CD14-positive monocyte (primary cell): Measurements from ENCODE around the gene GRIN2A. TPM values are rescaled to one million over a fixed set of nuclear protein-coding genes. Genes with fewer than 3 reads are reported as not detected.

Experiments used
- DNase-seq, 3 donors: peaks; one replicate each; pipeline ENCODE4 v3.0.0-alpha.2; 2011 to 2022
- H2AFZ ChIP-seq: 2 replicates; pipeline ENCODE4 v1.6.0; 2012; ENCODE audit warnings: mild to moderate bottlenecking, low read depth, low read length, inconsistent platforms; ENCODE audit not compliant: insufficient read depth, poor library complexity, severe bottlenecking
- H3K27ac ChIP-seq, 2 donors: 1 replicate in 1 of 2; 2 replicates in 1 of 2; pipeline ENCODE4 v1.5.1; 2012 to 2013; ENCODE audit warnings: low read length in 2 of 2, control low read depth in 1 of 2, inconsistent platforms in 1 of 2, low read depth in 1 of 2, mild to moderate bottlenecking in 1 of 2
- H3K27me3 ChIP-seq, 2 donors: one replicate each; pipeline versions ENCODE4 v1.6.0 to v1.6.1; 2011 to 2013; ENCODE audit warnings: low read length in 2 of 2; ENCODE audit not compliant: control insufficient read depth in 2 of 2, insufficient read depth in 2 of 2
- H3K36me3 ChIP-seq, 2 donors: replicated peaks in 1 of 2; 1 replicate in 1 of 2; 2 replicates in 1 of 2; pipeline versions ENCODE4 v1.5.1 to v1.6.1; 2012 to 2013; ENCODE audit warnings: low read length in 2 of 2, control low read depth in 1 of 2, inconsistent platforms in 1 of 2, mild to moderate bottlenecking in 1 of 2; ENCODE audit not compliant: insufficient read depth in 2 of 2, control insufficient read depth in 1 of 2
- H3K4me1 ChIP-seq, 2 donors: 1 replicate in 1 of 2; 2 replicates in 1 of 2; pipeline versions ENCODE4 v1.5.1 to v1.6.1; 2012 to 2013; ENCODE audit warnings: low read length in 2 of 2, control low read depth in 1 of 2, inconsistent platforms in 1 of 2, mild to moderate bottlenecking in 1 of 2, moderate library complexity in 1 of 2; ENCODE audit not compliant: insufficient read depth in 2 of 2, control insufficient read depth in 1 of 2
- H3K4me2 ChIP-seq: replicated peaks from 2 replicates; pipeline ENCODE3; 2012; ENCODE audit warnings: low read length, moderate library complexity, mild to moderate bottlenecking; ENCODE audit not compliant: poor library complexity, severe bottlenecking; ENCODE audit errors: extremely low read depth
- H3K4me3 ChIP-seq, 3 experiments: fragments of 200-600 bp in 1 of 3; sonication (generic) in 1 of 3; replicated peaks in 1 of 3; 1 replicate in 2 of 3; 2 replicates in 1 of 3; pipeline ENCODE4 v1.5.1; 2011 to 2013; ENCODE audit warnings: low read length in 3 of 3, mild to moderate bottlenecking in 3 of 3, control low read depth in 2 of 3, low read depth in 2 of 3, inconsistent platforms in 1 of 3, moderate library complexity in 1 of 3
- H3K79me2 ChIP-seq: 2 replicates; pipeline ENCODE4 v1.6.0; 2012; ENCODE audit warnings: mild to moderate bottlenecking, control low read depth, inconsistent platforms, low read length, moderate library complexity; ENCODE audit not compliant: insufficient read depth
- H3K9ac ChIP-seq: 2 replicates; pipeline ENCODE4 v1.6.0; 2017; ENCODE audit warnings: low read length, mild to moderate bottlenecking; ENCODE audit not compliant: insufficient read depth, poor library complexity, severe bottlenecking
- H3K9me3 ChIP-seq, 2 donors: replicated peaks in 1 of 2; 1 replicate in 1 of 2; 2 replicates in 1 of 2; pipeline versions ENCODE4 v1.5.1 to v1.6.1; 2012 to 2013; ENCODE audit warnings: low read length in 2 of 2, control low read depth in 1 of 2; ENCODE audit not compliant: control insufficient read depth in 1 of 2, insufficient read depth in 1 of 2
- H4K20me1 ChIP-seq: 2 replicates; pipeline ENCODE4 v1.6.0; 2012; ENCODE audit warnings: mild to moderate bottlenecking, low read length, control low read depth, moderate library complexity; ENCODE audit not compliant: insufficient read depth
- H3K27ac Mint-ChIP-seq, 7 donors: one replicate each; pipeline ENCODE4 v1.8.0; 2020; ENCODE audit warnings: mild to moderate bottlenecking in 7 of 7, mixed read lengths in 7 of 7, moderate library complexity in 6 of 7, inconsistent platforms in 2 of 7
- H3K27me3 Mint-ChIP-seq, 3 donors: one replicate each; pipeline ENCODE4 v1.8.0; 2021 to 2022; ENCODE audit warnings: low read depth in 3 of 3, mild to moderate bottlenecking in 3 of 3, mixed read lengths in 3 of 3, moderate library complexity in 3 of 3, inconsistent platforms in 1 of 3
- H3K36me3 Mint-ChIP-seq, 2 donors: one replicate each; pipeline ENCODE4 v1.8.0; 2020; ENCODE audit warnings: mixed read lengths in 2 of 2, inconsistent platforms in 1 of 2, mild to moderate bottlenecking in 1 of 2
- H3K4me1 Mint-ChIP-seq: one replicate; pipeline ENCODE4 v1.8.0; 2020; ENCODE audit warnings: mild to moderate bottlenecking, mixed read lengths
- H3K4me3 Mint-ChIP-seq, 2 donors: one replicate each; pipeline ENCODE4 v1.8.0; 2020; ENCODE audit warnings: mild to moderate bottlenecking in 2 of 2, mixed read lengths in 2 of 2, moderate library complexity in 1 of 2
- H3K9me3 Mint-ChIP-seq, 7 donors: one replicate each; pipeline ENCODE4 v1.8.0; 2020 to 2022; ENCODE audit warnings: mixed read lengths in 7 of 7, mild to moderate bottlenecking in 6 of 7, moderate library complexity in 6 of 7, inconsistent platforms in 2 of 7
- WGBS: methylation state at CpG from one replicate; pipeline ENCODE4 v1.1.5; 2013; ENCODE audit warnings: missing lambda C conversion rate; ENCODE audit not compliant: insufficient coverage; 5-methylcytosine and 5-hydroxymethylcytosine counted together
- intact Hi-C, 2 donors: fragments of 100-400 bp; cut with micrococcal nuclease; formaldehyde crosslinking; loops; one replicate each; pipeline versions ENCODE4 v1.15.0 to v1.15.1; 2023
- polyA plus RNA-seq, 3 donors: library from polyadenylated mRNA; depleted of rRNA in 1 of 3; unstranded in 2 of 3; stranded (reverse) in 1 of 3; fragments of 300-500 nt in 2 of 3; fragments of >200 nt in 1 of 3; fragmentation: Illumina TruSeq in 2 of 3; gene quantifications; 1 replicate in 2 of 3; 2 replicates in 1 of 3; pipeline ENCODE4 v1.2.3, GENCODE V29; 2012 to 2021
- TF ChIP-seq, protein P1 (sequence below): fragments of 200-600 bp; IDR thresholded peaks from one replicate; pipeline ENCODE4 v1.8.0; 2022; ENCODE audit warnings: antibody characterized with exemption, mild to moderate bottlenecking

GRIN2A gene
- polyA plus RNA-seq, 3 donors, result not detected

DNA sequence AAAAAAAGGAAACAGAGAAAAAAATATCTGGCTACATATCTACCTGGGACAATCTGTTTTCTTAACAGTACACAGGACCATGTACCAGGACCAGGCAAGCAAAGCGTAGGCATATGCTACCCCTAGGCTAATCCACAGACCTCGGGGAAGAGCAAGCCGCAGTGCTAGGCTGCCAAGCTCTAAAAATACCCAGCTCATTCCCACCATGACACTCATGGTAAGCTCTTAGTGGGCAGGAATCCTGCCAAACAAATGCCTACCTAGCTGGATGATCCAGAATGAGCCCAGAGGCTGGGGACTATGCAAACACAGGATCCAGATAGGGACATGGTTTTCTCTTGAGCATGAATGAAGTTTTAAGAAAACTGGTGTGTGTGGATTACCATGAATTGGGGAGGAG, 95.6 kb downstream of the GRIN2A start:
- Histone ChIP-seq H3K27me3 (no peaks in the 10 kb centered on the region), H2AFZ (no peak overlapping the region), H4K20me1 (no peaks in the 10 kb centered on the region), H3K4me3 (no peak overlapping the region), H3K36me3 (no peaks in the 10 kb centered on the region), H3K27ac (no peak overlapping the region), H3K4me1 (no peaks in the 10 kb centered on the region), H3K9me3 (no peaks in the 10 kb centered on the region), H3K4me2 (no peak overlapping the region), H3K9ac (no peak overlapping the region), H3K79me2 (no peaks in the 10 kb centered on the region)
- peaks cover 0 to 1% (median 0%) of the 10 kb centered on the region in 3 donors for H3K27me3 Mint-ChIP-seq
- WGBS, result 100% methylated on average over 1 of the region's 3 CpGs
- H3K27ac Mint-ChIP-seq, result no peak overlapping the region
- H3K36me3 Mint-ChIP-seq, result no peaks in the 10 kb centered on the region
- no peak for DNase-seq
- H3K4me3 Mint-ChIP-seq, result no peak overlapping the region
- no peaks in the 10 kb centered on the region for H3K4me1 Mint-ChIP-seq
- intact Hi-C loops, result no loop called here
- H3K9me3 Mint-ChIP-seq, result peaks cover 0 to 4% (median 0%) of the 10 kb centered on the region in 7 donors
- TF ChIP-seq, protein P1, sequence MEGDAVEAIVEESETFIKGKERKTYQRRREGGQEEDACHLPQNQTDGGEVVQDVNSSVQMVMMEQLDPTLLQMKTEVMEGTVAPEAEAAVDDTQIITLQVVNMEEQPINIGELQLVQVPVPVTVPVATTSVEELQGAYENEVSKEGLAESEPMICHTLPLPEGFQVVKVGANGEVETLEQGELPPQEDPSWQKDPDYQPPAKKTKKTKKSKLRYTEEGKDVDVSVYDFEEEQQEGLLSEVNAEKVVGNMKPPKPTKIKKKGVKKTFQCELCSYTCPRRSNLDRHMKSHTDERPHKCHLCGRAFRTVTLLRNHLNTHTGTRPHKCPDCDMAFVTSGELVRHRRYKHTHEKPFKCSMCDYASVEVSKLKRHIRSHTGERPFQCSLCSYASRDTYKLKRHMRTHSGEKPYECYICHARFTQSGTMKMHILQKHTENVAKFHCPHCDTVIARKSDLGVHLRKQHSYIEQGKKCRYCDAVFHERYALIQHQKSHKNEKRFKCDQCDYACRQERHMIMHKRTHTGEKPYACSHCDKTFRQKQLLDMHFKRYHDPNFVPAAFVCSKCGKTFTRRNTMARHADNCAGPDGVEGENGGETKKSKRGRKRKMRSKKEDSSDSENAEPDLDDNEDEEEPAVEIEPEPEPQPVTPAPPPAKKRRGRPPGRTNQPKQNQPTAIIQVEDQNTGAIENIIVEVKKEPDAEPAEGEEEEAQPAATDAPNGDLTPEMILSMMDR, result no peak

GRCh38 chr16:10085078-10085798, 97.0 kb downstream of the GRIN2A start:
- Mint-ChIP-seq H3K27ac (no peak overlapping the region), H3K36me3 (no peaks in the 10 kb centered on the region), H3K27me3 (peaks cover 0 to 10% (median 0%) of the 10 kb centered on the region in 3 donors), H3K4me1 (no peaks in the 10 kb centered on the region), H3K9me3 (peaks cover 0 to 4% (median 0%) of the 10 kb centered on the region in 7 donors), H3K4me3 (no peak overlapping the region)
- DNase-seq, result no peak
- no peaks in the 10 kb centered on the region for H3K36me3 ChIP-seq
- intact Hi-C loops, result no loop called here
- TF ChIP-seq, protein P1, result no peak
- H3K27me3 ChIP-seq, result peaks cover 0 to 3% of the 10 kb centered on the region in 2 donors
- H2AFZ ChIP-seq, result no peak overlapping the region
- H3K9me3 ChIP-seq, result no peaks in the 10 kb centered on the region
- no peaks in the 10 kb centered on the region for H4K20me1 ChIP-seq
- no peak overlapping the region for H3K9ac ChIP-seq
- H3K27ac ChIP-seq, result no peak overlapping the region
- 85% methylated on average over 3 of the region's 6 CpGs for WGBS
- no peaks in the 10 kb centered on the region for H3K4me1 ChIP-seq
- H3K4me2 ChIP-seq, result no peak overlapping the region
- no peak overlapping the region for H3K4me3 ChIP-seq
- H3K79me2 ChIP-seq, result no peaks in the 10 kb centered on the region
